GM23338 (cell line): Measurements from ENCODE around the gene ATG9B. TPM values are rescaled to one million over a fixed set of nuclear protein-coding genes. Genes with fewer than 3 reads are reported as not detected.

ENCODE experiments used
- ATAC-seq: fragments of 200-7000 bp; cut with Tn5 transposase; 3 replicates; pipeline ENCODE4 v1.9.1; 2020
- DNase-seq: peaks from one replicate; pipeline ENCODE4 v3.0.0-alpha.2; 2015; ENCODE audit warnings: low spot score
- H2AFZ ChIP-seq: fragments of 200-600 bp; sonication (generic); 2 replicates; pipeline ENCODE4 v1.8.0; 2016; ENCODE audit warnings: antibody characterized with exemption, mild to moderate bottlenecking, moderate library complexity
- H3F3A ChIP-seq: fragments of 200-600 bp; sonication (generic); replicated peaks from 2 replicates; pipeline ENCODE4 v1.8.0; 2017; ENCODE audit warnings: antibody characterized with exemption, mixed run types, low read depth
- H3K27ac ChIP-seq: fragments of 200-600 bp; sonication (generic); 2 replicates; pipeline ENCODE4 v1.6.1; 2016; ENCODE audit warnings: low read depth
- H3K27me3 ChIP-seq: fragments of 200-600 bp; sonication (generic); 2 replicates; pipeline ENCODE4 v1.8.0; 2016; ENCODE audit warnings: mild to moderate bottlenecking, mixed run types, moderate library complexity; ENCODE audit not compliant: insufficient read depth
- H3K36me3 ChIP-seq: fragments of 200-600 bp; sonication (generic); 2 replicates; pipeline ENCODE4 v1.8.0; 2016; ENCODE audit warnings: mild to moderate bottlenecking; ENCODE audit not compliant: insufficient read depth
- H3K4me1 ChIP-seq: fragments of 200-600 bp; sonication (generic); 2 replicates; pipeline ENCODE4 v1.8.0; 2016; ENCODE audit warnings: mild to moderate bottlenecking, moderate library complexity; ENCODE audit not compliant: insufficient read depth
- H3K4me2 ChIP-seq: fragments of 200-600 bp; sonication (generic); 2 replicates; pipeline ENCODE4 v1.7.1; 2017; ENCODE audit warnings: mixed run types
- H3K4me3 ChIP-seq: fragments of 200-600 bp; sonication (generic); 2 replicates; pipeline ENCODE4 v1.6.1; 2016; ENCODE audit warnings: mixed run types
- H3K79me2 ChIP-seq: fragments of 200-600 bp; sonication (generic); replicated peaks from 2 replicates; pipeline ENCODE4 v1.8.0; 2017; ENCODE audit warnings: mild to moderate bottlenecking; ENCODE audit not compliant: insufficient read depth
- H3K9me2 ChIP-seq: fragments of 200-600 bp; sonication (generic); 2 replicates; pipeline ENCODE4 v1.8.0; 2017; ENCODE audit not compliant: insufficient read depth
- H4K20me1 ChIP-seq: fragments of 200-600 bp; sonication (generic); replicated peaks from 2 replicates; pipeline ENCODE4 v1.8.0; 2017; ENCODE audit warnings: mild to moderate bottlenecking; ENCODE audit not compliant: insufficient read depth
- H3K27ac Mint-ChIP-seq: 2 replicates; pipeline ENCODE4 v1.8.0; 2020; ENCODE audit warnings: inconsistent platforms, mild to moderate bottlenecking, moderate library complexity, mixed read lengths
- H3K27me3 Mint-ChIP-seq: 3 replicates; pipeline ENCODE4 v1.8.0; 2022; ENCODE audit warnings: low read depth, mild to moderate bottlenecking, moderate library complexity, mixed read lengths, inconsistent platforms; ENCODE audit not compliant: insufficient read depth, poor library complexity
- H3K36me3 Mint-ChIP-seq: 3 replicates; pipeline ENCODE4 v1.8.0; 2021; ENCODE audit warnings: low read depth, mild to moderate bottlenecking, inconsistent platforms, moderate library complexity, mixed read lengths
- H3K4me1 Mint-ChIP-seq: 3 replicates; pipeline ENCODE4 v1.8.0; 2020; ENCODE audit warnings: mild to moderate bottlenecking, inconsistent platforms, mixed read lengths
- H3K4me3 Mint-ChIP-seq: 3 replicates; pipeline ENCODE4 v1.8.0; 2021; ENCODE audit warnings: moderate library complexity, mild to moderate bottlenecking, inconsistent platforms, mixed read lengths
- H3K9me3 Mint-ChIP-seq: 3 replicates; pipeline ENCODE4 v1.8.0; 2020; ENCODE audit warnings: moderate library complexity, mild to moderate bottlenecking, inconsistent platforms, mixed read lengths
- CREB1 ChIP-seq: fragments of 250-450 bp; sonication (Bioruptor Pico); IDR thresholded peaks from 2 replicates; pipeline ENCODE4 v1.5.0; 2020; ENCODE audit warnings: low read depth, mild to moderate bottlenecking, moderate library complexity
- CTCF ChIP-seq, 2 experiments: fragments of 200-600 bp in 1 of 2; sonication (generic) in 1 of 2; conservative IDR thresholded peaks; 2 replicates each; pipeline versions ENCODE4 v1.5.1 to v1.6.1; 2016 to 2017; ENCODE audit warnings: antibody characterized with exemption in 2 of 2, low read depth in 2 of 2, mild to moderate bottlenecking in 2 of 2, moderate library complexity in 1 of 2
- ETS1 ChIP-seq: IDR thresholded peaks from 2 replicates; pipeline ENCODE4 v1.6.1; 2016; ENCODE audit warnings: antibody characterized with exemption
- EZH2 ChIP-seq: fragments of 200-600 bp; sonication (generic); IDR thresholded peaks from one replicate; pipeline ENCODE4 v1.8.0; 2017; ENCODE audit warnings: antibody characterized with exemption, mild to moderate bottlenecking, low read depth; ENCODE audit not compliant: unreplicated experiment
- EZH2phosphoT487 ChIP-seq: fragments of 200-600 bp; sonication (generic); IDR thresholded peaks from one replicate; pipeline ENCODE4 v1.8.1; 2018; ENCODE audit warnings: antibody characterized with exemption; ENCODE audit not compliant: unreplicated experiment
- NANOG ChIP-seq: IDR thresholded peaks from 2 replicates; pipeline ENCODE4 v1.6.1; 2016; ENCODE audit warnings: antibody characterized with exemption, borderline replicate concordance
- POLR2AphosphoS5 ChIP-seq: IDR thresholded peaks from 2 replicates; pipeline ENCODE4 v1.6.1; 2016; ENCODE audit warnings: antibody characterized with exemption, low read depth
- STAT1 ChIP-seq: IDR thresholded peaks from one replicate; pipeline ENCODE4 v1.6.1; 2016; ENCODE audit warnings: antibody characterized with exemption; ENCODE audit not compliant: unreplicated experiment
- ZNF114 ChIP-seq: fragments of 250-450 bp; sonication (Bioruptor Pico); IDR thresholded peaks from 2 replicates; pipeline ENCODE4 v1.5.0; 2020; ENCODE audit warnings: mild to moderate bottlenecking, moderate library complexity
- ZNF331 ChIP-seq: fragments of 250-450 bp; sonication (Bioruptor Pico); IDR thresholded peaks from 2 replicates; pipeline ENCODE4 v1.5.0; 2020; ENCODE audit warnings: low read depth, mild to moderate bottlenecking, moderate library complexity
- polyA plus RNA-seq: library from polyadenylated mRNA; unstranded; fragments of >200 nt; fragmentation: Nextera tagmentation; extraction: Ambion mirVana; gene quantifications from 2 replicates; pipeline ENCODE4 v1.2.1, GENCODE V29; 2016
- total RNA-seq: library from RNA; depleted of rRNA; stranded (reverse); fragments of >200 nt; shearing (Covaris generic); gene quantifications from 2 replicates; pipeline ENCODE4 v1.2.3, GENCODE V29; 2014

The ATG9B gene
- total and polyA plus RNA-seq, 2 experiments from 2014 or later = 1.2 to 3.4 TPM

GRCh38 chr7:151025924-151026671, 1.8 kb upstream of the ATG9B start:
- no peak overlapping the region for H2AFZ ChIP-seq
- H3K27ac ChIP-seq = no peak overlapping the region
- no peak for TF ChIP-seq EZH2
- TF ChIP-seq ZNF114 (CRISPR knock-in tag) = no peak
- no peak for TF ChIP-seq CTCF (conservative IDR thresholded peaks at IDR 0.05; ENCODE audit: low read depth in 2 of 2)
- no peaks in the 10 kb centered on the region for H3K9me3 Mint-ChIP-seq
- H3K79me2 ChIP-seq = peaks cover 9% of the 10 kb centered on the region; the same call in 1 of the 2 replicates
- no peak overlapping the region for H3K27ac Mint-ChIP-seq
- no peaks in the 10 kb centered on the region for H3F3A ChIP-seq
- H3K4me3 Mint-ChIP-seq = peak overlapping the region; percentile 95; the same call in 2 of the 3 replicates
- H3K4me3 ChIP-seq = no peak overlapping the region
- H3K36me3 Mint-ChIP-seq = no peaks in the 10 kb centered on the region; the same call in 2 of the 3 replicates
- no peaks in the 10 kb centered on the region for H4K20me1 ChIP-seq
- H3K27me3 Mint-ChIP-seq = peaks cover 4% of the 10 kb centered on the region
- peak overlapping the region; percentile 79 for H3K4me2 ChIP-seq
- H3K9me2 ChIP-seq = no peaks in the 10 kb centered on the region
- no peaks in the 10 kb centered on the region for H3K36me3 ChIP-seq
- H3K27me3 ChIP-seq = peaks cover 18% of the 10 kb centered on the region; the same call in 1 of the 2 replicates
- peaks cover 25% of the 10 kb centered on the region for H3K4me1 Mint-ChIP-seq
- DNase-seq (no peak), ATAC-seq (no peak)
- H3K4me1 ChIP-seq = peaks cover 15% of the 10 kb centered on the region

- Histone ChIP-seq H3K4me2 (no peak overlapping the region), H3K79me2 (no peaks in the 10 kb centered on the region), H3F3A (no peaks in the 10 kb centered on the region; the same call in 1 of the 2 replicates), H3K27me3 (peaks cover 47% of the 10 kb centered on the region), H4K20me1 (no peaks in the 10 kb centered on the region), H2AFZ (no peak overlapping the region), H3K36me3 (no peaks in the 10 kb centered on the region; the same call in 1 of the 2 replicates), H3K9me2 (no peaks in the 10 kb centered on the region), H3K27ac (no peak overlapping the region), H3K4me3 (no peak overlapping the region), H3K4me1 (peaks cover 15% of the 10 kb centered on the region)
- ATAC-seq (no peak), DNase-seq (no peak)
- TF ChIP-seq POLR2AphosphoS5 (no peak), ETS1 (no peak), ZNF331 (CRISPR knock-in tag) (no peak), CREB1 (no peak), EZH2phosphoT487 (no peak), NANOG (no peak), STAT1 (no peak), EZH2 (no peak), ZNF114 (CRISPR knock-in tag) (no peak)
- Mint-ChIP-seq H3K4me3 (no peak overlapping the region), H3K36me3 (peaks cover 4% of the 10 kb centered on the region), H3K27ac (no peak overlapping the region), H3K27me3 (peaks cover 27% of the 10 kb centered on the region), H3K9me3 (peaks cover 4% of the 10 kb centered on the region; the same call in 2 of the 3 replicates), H3K4me1 (peaks cover 35% of the 10 kb centered on the region)
Measured at GRCh38 chr7:151023232-151023631, 1.1 kb downstream of the ATG9B start.
